H9 (cell line): ENCODE measurements around the gene ABCA1. TPM values are rescaled to one million over a fixed set of nuclear protein-coding genes. Genes with fewer than 3 reads are reported as not detected.
"Not testable (repeated sequence)": the region's sequence is repeated elsewhere in the genome, so short reads cannot be mapped to it uniquely, and the experiment has no call there.

Experiments
- DNase-seq: peaks from one replicate; pipeline ENCODE4 v3.0.0-alpha.2; 2017
- H2AFZ ChIP-seq: one replicate; pipeline ENCODE4 v1.6.1; 2013; ENCODE audit warnings: mild to moderate bottlenecking, low read length, control low read depth, moderate library complexity
- H2AK5ac ChIP-seq: 2 replicates; pipeline ENCODE4 v1.6.1; 2013; ENCODE audit warnings: low read length, control low read depth, mixed read lengths; ENCODE audit not compliant: insufficient read length
- H2BK120ac ChIP-seq: one replicate; pipeline ENCODE4 v1.6.1; 2013; ENCODE audit warnings: low read depth, mild to moderate bottlenecking, low read length, control low read depth, inconsistent platforms; ENCODE audit not compliant: poor library complexity, severe bottlenecking
- H2BK12ac ChIP-seq: 2 replicates; pipeline ENCODE4 v1.6.1; 2013; ENCODE audit warnings: low read length, control low read depth, mixed read lengths, low read depth; ENCODE audit not compliant: insufficient read length
- H2BK15ac ChIP-seq: 2 replicates; pipeline ENCODE4 v1.6.1; 2013; ENCODE audit warnings: low read depth, low read length, control low read depth
- H2BK20ac ChIP-seq: one replicate; pipeline ENCODE4 v1.6.1; 2013; ENCODE audit warnings: low read depth, mild to moderate bottlenecking, low read length, control low read depth, inconsistent platforms; ENCODE audit not compliant: poor library complexity, severe bottlenecking
- H2BK5ac ChIP-seq: 2 replicates; pipeline ENCODE4 v1.6.1; 2013; ENCODE audit warnings: low read length, control low read depth, mixed read lengths; ENCODE audit not compliant: insufficient read length
- H3K14ac ChIP-seq: 2 replicates; pipeline ENCODE4 v1.6.1; 2013; ENCODE audit warnings: low read length, control low read depth; ENCODE audit not compliant: insufficient read depth
- H3K18ac ChIP-seq: 2 replicates; pipeline ENCODE4 v1.6.1; 2013; ENCODE audit warnings: low read depth, mild to moderate bottlenecking, mixed read lengths, low read length, control low read depth; ENCODE audit not compliant: insufficient read length
- H3K23ac ChIP-seq: 2 replicates; pipeline ENCODE4 v1.6.1; 2013; ENCODE audit warnings: low read length, control low read depth, mixed read lengths, low read depth; ENCODE audit not compliant: insufficient read length
- H3K23me2 ChIP-seq: 2 replicates; pipeline ENCODE4 v1.6.1; 2013; ENCODE audit warnings: low read depth, mild to moderate bottlenecking, mixed read lengths, low read length, control low read depth; ENCODE audit not compliant: insufficient read length, poor library complexity, severe bottlenecking
- H3K27ac ChIP-seq: 2 replicates; pipeline ENCODE4 v1.5.1; 2013; ENCODE audit warnings: low read length, control low read depth, mixed read lengths, low read depth; ENCODE audit not compliant: insufficient read length
- H3K27me3 ChIP-seq: 2 replicates; pipeline ENCODE4 v1.6.1; 2013; ENCODE audit warnings: low read length, control low read depth, inconsistent platforms; ENCODE audit not compliant: insufficient read depth
- H3K4ac ChIP-seq: 2 replicates; pipeline ENCODE4 v1.6.1; 2013; ENCODE audit warnings: low read depth, mild to moderate bottlenecking, control low read depth, inconsistent platforms, low read length, moderate library complexity
- H3K4me1 ChIP-seq: 2 replicates; pipeline ENCODE4 v1.6.1; 2013; ENCODE audit warnings: low read length, control low read depth, inconsistent platforms; ENCODE audit not compliant: insufficient read depth
- H3K4me2 ChIP-seq: 2 replicates; pipeline ENCODE4 v1.6.1; 2013; ENCODE audit warnings: low read length, control low read depth, mixed read lengths; ENCODE audit not compliant: insufficient read length, insufficient read depth
- H3K56ac ChIP-seq: 2 replicates; pipeline ENCODE4 v1.6.1; 2013; ENCODE audit warnings: low read depth, mild to moderate bottlenecking, mixed read lengths, low read length, control low read depth; ENCODE audit not compliant: insufficient read length
- H3K79me1 ChIP-seq: 2 replicates; pipeline ENCODE4 v1.6.1; 2013; ENCODE audit warnings: low read depth, mild to moderate bottlenecking, moderate library complexity, low read length, control low read depth, inconsistent platforms; ENCODE audit not compliant: insufficient read depth, poor library complexity, severe bottlenecking
- H3K79me2 ChIP-seq: 2 replicates; pipeline ENCODE4 v1.6.1; 2013; ENCODE audit warnings: low read length, control low read depth, inconsistent platforms; ENCODE audit not compliant: insufficient read depth
- H3K9ac ChIP-seq: 2 replicates; pipeline ENCODE4 v1.6.1; 2013; ENCODE audit warnings: low read length, control low read depth, mixed read lengths; ENCODE audit not compliant: insufficient read length; ENCODE audit errors: extremely low read depth
- H3K9me3 ChIP-seq: one replicate; pipeline ENCODE4 v1.6.1; 2013; ENCODE audit warnings: low read depth, low read length, inconsistent platforms; ENCODE audit not compliant: control insufficient read depth
- H3T11ph ChIP-seq: one replicate; pipeline ENCODE4 v1.6.1; 2013; ENCODE audit warnings: mild to moderate bottlenecking, low read length, control low read depth, inconsistent platforms
- H4K20me1 ChIP-seq: one replicate; pipeline ENCODE4 v1.6.1; 2013; ENCODE audit not compliant: control insufficient read depth, insufficient read length, insufficient read depth
- H4K5ac ChIP-seq: 2 replicates; pipeline ENCODE4 v1.6.1; 2013; ENCODE audit warnings: low read depth, mild to moderate bottlenecking, mixed read lengths, low read length, control low read depth; ENCODE audit not compliant: insufficient read length
- H4K8ac ChIP-seq: replicated peaks from 2 replicates; pipeline ENCODE4 v1.6.1; 2013; ENCODE audit warnings: low read length, control low read depth, mixed read lengths, low read depth; ENCODE audit not compliant: insufficient read length
- H4K91ac ChIP-seq: 2 replicates; pipeline ENCODE4 v1.6.1; 2013; ENCODE audit warnings: low read depth, mild to moderate bottlenecking, moderate library complexity, mixed read lengths, low read length, control low read depth; ENCODE audit not compliant: insufficient read length
- H3K27ac Mint-ChIP-seq, 3 experiments: 2 replicates in 2 of 3; 3 replicates in 1 of 3; pipeline ENCODE4 v1.8.0; 2020 to 2021; ENCODE audit warnings: mixed read lengths in 3 of 3, mild to moderate bottlenecking in 1 of 3, moderate library complexity in 1 of 3
- H3K27me3 Mint-ChIP-seq: 2 replicates; pipeline ENCODE4 v1.8.0; 2021; ENCODE audit warnings: low read depth, mild to moderate bottlenecking, moderate library complexity, mixed read lengths
- H3K36me3 Mint-ChIP-seq, 3 experiments: 2 replicates in 2 of 3; 3 replicates in 1 of 3; pipeline ENCODE4 v1.8.0; 2020 to 2021; ENCODE audit warnings: low read depth in 3 of 3, mixed read lengths in 3 of 3; ENCODE audit not compliant: insufficient read depth in 1 of 3
- H3K4me1 Mint-ChIP-seq, 2 experiments: 2 replicates each; pipeline ENCODE4 v1.8.0; 2020; ENCODE audit warnings: mixed read lengths in 2 of 2
- H3K4me3 Mint-ChIP-seq, 2 experiments: 2 replicates in 1 of 2; 3 replicates in 1 of 2; pipeline ENCODE4 v1.8.0; 2020 to 2021; ENCODE audit warnings: mild to moderate bottlenecking in 2 of 2, mixed read lengths in 2 of 2, moderate library complexity in 1 of 2
- H3K9me3 Mint-ChIP-seq, 2 experiments: 2 replicates in 1 of 2; 3 replicates in 1 of 2; pipeline ENCODE4 v1.8.0; 2020; ENCODE audit warnings: mild to moderate bottlenecking in 2 of 2, mixed read lengths in 2 of 2, moderate library complexity in 1 of 2
- WGBS: extraction: QIAGEN DNeasy Blood & Tissue Kit; methylation state at CpG from one replicate; pipeline ENCODE4 v1.1.7; 2013; ENCODE audit warnings: missing lambda C conversion rate, low lambda C conversion rate, mixed read lengths; ENCODE audit not compliant: insufficient read length; ENCODE audit errors: extremely low coverage; 5-methylcytosine and 5-hydroxymethylcytosine counted together
- total RNA-seq: library from RNA; stranded (reverse); gene quantifications from 2 replicates; pipeline ENCODE4 v1.2.1, GENCODE V29; 2021
- TF ChIP-seq, protein P1 (sequence below): fragments of 200-600 bp; sonication (generic); conservative IDR thresholded peaks from 3 replicates; pipeline ENCODE4 v1.8.0; 2021; ENCODE audit warnings: antibody characterized with exemption, mild to moderate bottlenecking

Gene ABCA1
- total RNA-seq, 1 experiment from 2014 or later: 16.6 TPM

DNA sequence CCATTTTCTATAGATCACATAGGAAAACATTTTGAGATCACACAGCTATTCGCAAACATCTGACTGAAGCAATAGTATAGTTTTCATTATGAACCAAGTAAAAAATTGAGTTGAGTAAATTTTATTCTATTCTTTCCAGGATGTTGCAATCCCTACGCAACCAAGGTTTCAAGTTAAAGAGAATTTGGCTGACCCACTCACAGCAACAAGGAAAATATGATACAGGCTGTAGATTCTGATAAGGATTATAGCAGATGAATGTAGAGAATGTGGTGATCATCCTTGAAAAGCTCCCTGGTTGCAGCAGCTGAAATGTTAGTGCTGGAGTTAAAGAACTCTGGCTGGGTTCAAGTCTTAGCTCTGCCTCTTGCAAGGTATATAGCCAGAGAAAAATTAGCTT is 4.7 kb downstream of the ABCA1 start:
- TF ChIP-seq, protein P1, sequence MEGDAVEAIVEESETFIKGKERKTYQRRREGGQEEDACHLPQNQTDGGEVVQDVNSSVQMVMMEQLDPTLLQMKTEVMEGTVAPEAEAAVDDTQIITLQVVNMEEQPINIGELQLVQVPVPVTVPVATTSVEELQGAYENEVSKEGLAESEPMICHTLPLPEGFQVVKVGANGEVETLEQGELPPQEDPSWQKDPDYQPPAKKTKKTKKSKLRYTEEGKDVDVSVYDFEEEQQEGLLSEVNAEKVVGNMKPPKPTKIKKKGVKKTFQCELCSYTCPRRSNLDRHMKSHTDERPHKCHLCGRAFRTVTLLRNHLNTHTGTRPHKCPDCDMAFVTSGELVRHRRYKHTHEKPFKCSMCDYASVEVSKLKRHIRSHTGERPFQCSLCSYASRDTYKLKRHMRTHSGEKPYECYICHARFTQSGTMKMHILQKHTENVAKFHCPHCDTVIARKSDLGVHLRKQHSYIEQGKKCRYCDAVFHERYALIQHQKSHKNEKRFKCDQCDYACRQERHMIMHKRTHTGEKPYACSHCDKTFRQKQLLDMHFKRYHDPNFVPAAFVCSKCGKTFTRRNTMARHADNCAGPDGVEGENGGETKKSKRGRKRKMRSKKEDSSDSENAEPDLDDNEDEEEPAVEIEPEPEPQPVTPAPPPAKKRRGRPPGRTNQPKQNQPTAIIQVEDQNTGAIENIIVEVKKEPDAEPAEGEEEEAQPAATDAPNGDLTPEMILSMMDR: no peak
- Histone ChIP-seq H3K27ac (no peak overlapping the region), H2BK15ac (no peak overlapping the region), H2AK5ac (no peak overlapping the region), H4K20me1 (no peaks in the 10 kb centered on the region), H3K4ac (no peak overlapping the region), H3K23ac (no peak overlapping the region), H2BK120ac (no peak overlapping the region), H3K9me3 (no peaks in the 10 kb centered on the region), H3K9ac (no peak overlapping the region), H3K56ac (no peak overlapping the region), H2BK12ac (no peak overlapping the region), H2BK20ac (no peak overlapping the region), H4K5ac (no peak overlapping the region), H3K18ac (no peak overlapping the region), H3K4me2 (no peak overlapping the region), H3K14ac (no peak overlapping the region), H3K79me1 (no peaks in the 10 kb centered on the region), H2BK5ac (no peak overlapping the region), H3K79me2 (no peaks in the 10 kb centered on the region), H3K27me3 (no peaks in the 10 kb centered on the region; the same call in 1 of the 2 replicates), H3T11ph (no peak overlapping the region), H4K8ac (no peak overlapping the region), H2AFZ (no peak overlapping the region), H3K23me2 (peaks cover 14% of the 10 kb centered on the region), H3K4me1 (no peaks in the 10 kb centered on the region), H4K91ac (no peak overlapping the region)
- Mint-ChIP-seq H3K27ac (no peak overlapping the region), H3K4me1 (peaks cover 13 to 18% of the 10 kb centered on the region in 2 experiments), H3K4me3 (no peak overlapping the region), H3K9me3 (no peaks in the 10 kb centered on the region), H3K27me3 (peaks cover 4% of the 10 kb centered on the region), H3K36me3 (no peaks in the 10 kb centered on the region)
- no CpG with 5 or more reads among the region's 2 CpGs for WGBS
- DNase-seq: no peak

DNA sequence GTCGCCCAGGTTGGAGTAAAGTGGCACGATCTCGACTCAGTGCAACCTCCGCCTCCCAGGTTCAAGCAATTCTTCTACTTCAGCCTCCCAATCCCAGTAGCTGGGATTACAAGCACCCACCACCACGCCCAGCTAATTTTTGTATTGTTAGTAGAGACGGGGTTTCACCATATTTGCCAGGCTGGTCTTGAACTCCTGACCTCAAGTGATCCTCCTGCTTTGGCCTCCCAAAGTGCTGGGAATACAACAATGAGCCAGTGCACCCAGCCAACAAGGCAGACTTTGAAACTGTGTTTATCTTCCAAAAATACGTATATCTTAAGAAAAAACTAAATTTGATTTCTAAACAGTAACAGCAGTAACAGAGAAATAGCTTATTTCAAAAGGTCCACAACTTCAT is 5.2 kb downstream of the ABCA1 start:
- peaks cover 13 to 17% of the 10 kb centered on the region in 2 experiments for H3K4me1 Mint-ChIP-seq
- not testable (repeated sequence) for H3K9me3 ChIP-seq, H3K4ac ChIP-seq, H4K8ac ChIP-seq, H3T11ph ChIP-seq, H3K23ac ChIP-seq, H2BK15ac ChIP-seq, DNase-seq, H3K18ac ChIP-seq, H2BK12ac ChIP-seq, H3K36me3 Mint-ChIP-seq, H2BK5ac ChIP-seq, H3K4me2 ChIP-seq, H4K20me1 ChIP-seq, H3K4me3 Mint-ChIP-seq, H3K79me2 ChIP-seq, H3K14ac ChIP-seq, H3K56ac ChIP-seq, H3K79me1 ChIP-seq, H4K5ac ChIP-seq, H3K27ac Mint-ChIP-seq, H3K27me3 Mint-ChIP-seq, H3K27ac ChIP-seq, H3K27me3 ChIP-seq, H4K91ac ChIP-seq, H3K9me3 Mint-ChIP-seq, H3K4me1 ChIP-seq, H2AFZ ChIP-seq, H2BK120ac ChIP-seq, H2BK20ac ChIP-seq, H2AK5ac ChIP-seq, H3K9ac ChIP-seq
- H3K23me2 ChIP-seq: peaks cover 11% of the 10 kb centered on the region
- no CpG with 5 or more reads among the region's 7 CpGs for WGBS
